ENCODE data around the gene CEP131. TPM values are rescaled to one million over a fixed set of nuclear protein-coding genes. Genes with fewer than 3 reads are reported as not detected.

The CEP131 gene
- total RNA-seq, 1 experiment from 2014 or later: 22.9 TPM

DNA sequence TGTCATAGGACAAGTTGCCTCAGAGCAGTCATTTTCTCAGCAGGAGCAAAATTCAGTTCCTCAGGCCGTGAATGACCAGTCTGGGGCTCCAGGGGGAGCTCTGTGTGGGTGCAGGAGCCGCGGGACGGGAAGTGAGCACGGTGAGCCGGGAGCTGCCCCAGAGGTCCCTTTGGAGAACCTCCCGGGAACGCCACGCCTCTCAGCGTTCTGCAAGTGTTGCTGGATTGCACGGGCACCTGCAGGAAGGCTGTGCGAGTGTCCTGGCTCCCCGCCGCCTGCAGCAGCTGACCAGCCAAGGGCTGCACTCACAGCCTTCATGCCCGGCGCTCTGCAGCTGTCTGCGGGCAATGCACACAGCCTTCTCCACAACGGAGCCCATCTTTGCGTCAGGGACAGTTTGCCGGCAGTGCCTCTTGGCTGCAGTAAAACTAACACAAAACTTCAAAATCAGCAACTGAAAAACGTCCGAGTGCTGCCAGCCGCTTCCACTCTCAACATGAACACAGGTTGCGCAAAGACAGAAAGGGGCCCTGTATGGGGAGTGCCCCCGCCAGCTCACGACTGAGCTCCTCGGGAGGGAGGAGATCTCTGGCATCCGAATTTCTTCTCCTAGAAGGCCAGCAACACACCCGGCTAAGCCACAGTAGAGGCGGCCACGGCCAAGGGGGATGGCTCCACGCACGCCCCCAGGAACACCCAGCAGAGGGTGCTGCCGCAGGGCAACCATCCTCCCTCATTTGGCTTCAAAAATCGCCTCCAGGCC is 32.4 kb upstream of the CEP131 start:
- Histone ChIP-seq H3K36me3 (peaks cover 75% of the 10 kb centered on the region), H3K27me3 (no peaks in the 10 kb centered on the region), H3K4me3 (no peak overlapping the region), H3K9me3 (no peaks in the 10 kb centered on the region)
- peak; percentile 35 for DNase-seq

DNA sequence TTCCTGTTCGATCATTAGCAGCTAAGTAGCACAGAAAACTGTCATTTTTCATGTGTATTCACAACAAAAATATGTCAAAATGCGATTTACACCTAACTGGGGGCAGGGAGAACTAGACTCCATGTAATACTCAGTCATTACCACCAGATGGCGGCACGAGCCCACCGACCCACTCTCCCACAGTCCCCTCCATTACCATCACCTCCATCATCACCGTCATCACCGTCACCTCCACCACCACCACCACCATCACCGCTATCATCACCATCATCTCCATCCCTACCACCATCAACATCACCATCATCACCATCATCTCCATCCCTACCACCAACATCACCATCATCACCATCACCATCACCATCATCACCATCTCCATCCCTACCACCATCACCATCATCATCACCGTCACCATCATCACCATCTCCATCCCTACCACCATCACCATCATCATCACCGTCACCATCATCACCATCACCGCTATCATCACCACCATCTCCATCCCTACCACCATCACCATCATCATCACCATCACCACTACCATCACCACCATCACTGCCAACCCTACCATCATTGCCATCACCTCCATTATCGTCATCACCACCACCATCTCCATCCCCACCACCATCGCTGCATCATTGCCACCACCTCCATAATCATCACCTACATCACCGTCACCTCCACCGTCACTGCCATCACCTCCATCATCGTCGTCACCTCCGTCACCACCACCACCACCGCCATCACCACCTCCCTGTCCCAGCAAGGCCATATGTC is 30.8 kb upstream of the CEP131 start:
- peaks cover 64% of the 10 kb centered on the region for H3K36me3 ChIP-seq
- no peaks in the 10 kb centered on the region for H3K27me3 ChIP-seq
- DNase-seq: no peak
- H3K9me3 ChIP-seq: no peaks in the 10 kb centered on the region
- no peak overlapping the region for H3K4me3 ChIP-seq

DNA sequence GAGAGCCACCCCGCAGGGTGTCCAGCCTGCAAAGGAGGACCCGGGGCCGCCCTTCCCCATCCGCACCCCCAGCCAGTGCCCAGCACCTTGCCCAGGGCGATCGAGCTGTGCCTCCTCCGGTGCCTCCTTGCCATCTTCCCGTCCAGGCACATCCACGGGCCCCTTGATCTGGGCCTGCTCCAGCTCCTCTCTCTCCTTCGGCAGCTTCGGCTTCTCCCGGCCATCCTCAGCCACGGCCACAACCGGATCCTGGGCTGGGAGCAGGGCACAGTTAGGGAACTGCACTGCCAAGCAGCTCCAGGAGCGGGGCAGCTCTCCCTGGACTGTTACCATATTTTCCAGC is 30.2 kb upstream of the CEP131 start:
- H3K27me3 ChIP-seq: no peaks in the 10 kb centered on the region
- H3K4me3 ChIP-seq: no peak overlapping the region
- DNase-seq: no peak
- H3K9me3 ChIP-seq: no peaks in the 10 kb centered on the region
- peaks cover 59% of the 10 kb centered on the region for H3K36me3 ChIP-seq

DNA sequence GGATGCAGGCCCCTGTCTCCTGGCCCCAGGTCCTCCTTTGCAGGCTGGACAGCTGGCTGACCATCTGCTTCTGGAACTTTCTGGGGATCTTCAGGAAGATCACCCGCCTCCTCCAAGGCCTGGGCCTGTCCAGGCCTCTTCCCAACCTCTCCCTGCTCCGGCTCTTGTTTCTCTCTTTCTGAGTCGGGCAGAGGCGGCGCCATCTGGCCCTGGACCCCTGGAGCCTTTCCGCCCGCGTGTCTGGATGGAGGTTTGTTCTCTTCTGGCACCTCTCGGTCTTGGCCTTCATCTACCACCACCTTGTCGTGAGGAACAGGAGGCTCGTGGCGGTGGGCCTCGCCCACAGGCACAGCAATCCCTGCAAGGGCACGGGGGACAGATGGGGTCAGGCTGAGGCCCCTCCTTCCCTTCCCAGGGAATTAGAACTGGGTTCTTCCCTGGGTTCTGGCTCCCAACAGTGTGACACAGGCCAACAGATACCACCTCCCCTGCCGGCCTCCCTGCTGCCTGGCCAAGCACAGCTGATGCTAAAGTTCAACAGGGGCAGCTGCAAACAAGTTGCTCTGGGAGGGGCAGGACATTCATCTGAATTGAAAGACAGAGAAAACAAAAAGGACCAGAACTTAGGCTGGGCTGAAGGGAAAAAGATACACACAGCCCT is 29.7 kb upstream of the CEP131 start:
- no peaks in the 10 kb centered on the region for H3K27me3 ChIP-seq
- H3K36me3 ChIP-seq: peaks cover 59% of the 10 kb centered on the region
- H3K4me3 ChIP-seq: no peak overlapping the region
- H3K9me3 ChIP-seq: no peaks in the 10 kb centered on the region
- DNase-seq: no peak

DNA sequence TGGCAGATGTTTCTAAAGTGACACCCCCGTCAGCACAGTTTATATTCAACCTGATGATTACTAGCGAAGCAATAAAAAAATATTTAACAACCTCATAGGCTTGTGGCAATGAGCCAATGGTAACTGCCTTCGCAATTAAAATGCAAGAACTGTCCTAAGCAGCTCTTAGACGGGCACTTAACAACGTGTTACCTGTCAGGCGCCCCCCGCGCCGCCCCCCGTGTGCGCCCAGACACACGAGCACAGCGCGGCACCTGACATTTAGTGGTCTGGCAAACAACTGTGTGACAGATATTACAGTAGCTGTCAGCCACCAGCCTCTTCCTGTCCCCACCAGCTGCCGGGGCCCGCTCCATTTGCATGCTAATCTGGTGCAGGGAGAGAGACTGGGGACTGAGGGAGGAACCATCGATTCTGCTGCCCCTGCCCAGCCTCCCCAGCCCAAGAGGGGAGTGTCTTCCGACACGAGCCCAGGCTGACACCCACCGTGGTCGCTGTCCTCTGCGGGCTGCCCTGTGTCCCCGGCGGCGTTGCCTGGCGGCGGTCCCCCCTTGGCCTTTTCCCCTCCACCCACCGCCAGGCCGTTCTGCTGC is 29.0 kb upstream of the CEP131 start:
- Histone ChIP-seq H3K27me3 (no peaks in the 10 kb centered on the region), H3K9me3 (no peaks in the 10 kb centered on the region), H3K4me3 (no peak overlapping the region), H3K36me3 (peaks cover 54% of the 10 kb centered on the region)
- DNase-seq: no peak

DNA sequence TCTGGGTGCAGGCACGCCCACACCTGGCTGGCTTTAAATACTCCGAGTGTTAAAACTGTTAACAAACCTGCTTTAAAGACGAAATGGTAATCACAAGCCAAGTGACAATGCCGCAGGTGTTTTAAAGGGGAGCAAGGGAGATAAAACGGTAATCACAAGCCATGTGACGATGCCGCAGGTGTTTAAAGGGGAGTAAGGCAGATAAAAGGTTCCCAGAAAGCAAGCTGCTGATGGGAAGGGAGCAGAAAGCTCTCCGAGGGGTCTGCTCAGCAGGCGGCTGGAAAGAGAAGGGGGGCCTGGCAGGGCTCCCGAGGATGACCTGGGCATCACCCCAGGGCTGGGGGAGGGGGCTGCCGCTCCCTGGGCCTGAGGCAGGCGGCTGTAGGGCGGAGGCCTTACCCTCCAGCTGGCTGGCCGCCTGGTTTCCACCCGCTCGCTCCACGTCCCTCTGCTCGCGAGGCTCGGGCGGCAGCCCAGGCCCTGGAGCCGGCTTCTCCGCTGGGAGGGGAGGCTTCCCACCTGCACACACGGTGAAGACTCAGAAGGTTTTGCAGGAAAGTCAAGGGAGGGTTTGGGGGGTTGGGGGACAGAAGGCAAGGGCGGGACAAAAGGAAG is 28.4 kb upstream of the CEP131 start:
- no peak for DNase-seq
- Histone ChIP-seq H3K9me3 (no peaks in the 10 kb centered on the region), H3K4me3 (no peak overlapping the region), H3K27me3 (no peaks in the 10 kb centered on the region), H3K36me3 (peaks cover 50% of the 10 kb centered on the region)

DNA sequence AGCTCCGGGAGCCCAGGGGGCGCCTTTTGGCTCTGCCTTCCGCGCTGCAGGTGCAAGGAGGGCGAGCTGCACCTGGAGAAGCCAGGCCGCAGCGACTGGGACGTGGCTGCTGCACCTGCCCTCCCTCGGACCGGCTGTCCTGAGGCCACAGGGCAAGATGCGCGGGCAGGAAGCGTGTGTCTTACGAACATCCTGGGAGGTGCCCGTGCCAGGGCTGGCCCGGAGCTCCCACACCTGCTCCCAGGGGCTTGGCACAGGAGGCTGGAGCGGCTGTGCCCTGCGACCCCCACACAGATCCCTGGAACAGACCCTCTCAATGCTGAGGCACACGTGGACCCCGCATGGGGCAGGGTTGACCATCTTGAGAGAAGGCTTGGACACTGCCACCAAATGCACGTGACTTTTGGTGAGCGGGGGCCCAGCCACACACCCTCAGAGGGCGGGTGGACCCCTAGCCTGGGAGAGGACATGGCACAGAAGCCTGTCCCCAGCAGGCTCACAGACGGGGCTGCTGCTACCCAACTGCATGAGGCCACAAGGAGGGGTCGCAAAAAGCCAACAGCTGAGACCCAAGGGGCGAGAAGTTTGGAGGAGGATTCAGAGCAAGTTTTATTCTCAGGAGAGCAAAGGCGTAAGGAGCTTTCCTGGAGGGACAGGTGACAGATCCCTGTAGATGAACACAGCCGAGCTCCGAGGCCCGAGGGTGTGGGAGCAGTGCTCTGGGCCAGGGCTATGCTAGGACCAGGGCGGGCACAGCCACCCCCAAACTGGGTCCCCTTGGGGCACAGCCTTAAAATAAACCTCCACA is 27.7 kb upstream of the CEP131 start:
- Histone ChIP-seq H3K9me3 (no peaks in the 10 kb centered on the region), H3K4me3 (no peak overlapping the region), H3K27me3 (no peaks in the 10 kb centered on the region), H3K36me3 (peaks cover 52% of the 10 kb centered on the region)
- no peak for DNase-seq

DNA sequence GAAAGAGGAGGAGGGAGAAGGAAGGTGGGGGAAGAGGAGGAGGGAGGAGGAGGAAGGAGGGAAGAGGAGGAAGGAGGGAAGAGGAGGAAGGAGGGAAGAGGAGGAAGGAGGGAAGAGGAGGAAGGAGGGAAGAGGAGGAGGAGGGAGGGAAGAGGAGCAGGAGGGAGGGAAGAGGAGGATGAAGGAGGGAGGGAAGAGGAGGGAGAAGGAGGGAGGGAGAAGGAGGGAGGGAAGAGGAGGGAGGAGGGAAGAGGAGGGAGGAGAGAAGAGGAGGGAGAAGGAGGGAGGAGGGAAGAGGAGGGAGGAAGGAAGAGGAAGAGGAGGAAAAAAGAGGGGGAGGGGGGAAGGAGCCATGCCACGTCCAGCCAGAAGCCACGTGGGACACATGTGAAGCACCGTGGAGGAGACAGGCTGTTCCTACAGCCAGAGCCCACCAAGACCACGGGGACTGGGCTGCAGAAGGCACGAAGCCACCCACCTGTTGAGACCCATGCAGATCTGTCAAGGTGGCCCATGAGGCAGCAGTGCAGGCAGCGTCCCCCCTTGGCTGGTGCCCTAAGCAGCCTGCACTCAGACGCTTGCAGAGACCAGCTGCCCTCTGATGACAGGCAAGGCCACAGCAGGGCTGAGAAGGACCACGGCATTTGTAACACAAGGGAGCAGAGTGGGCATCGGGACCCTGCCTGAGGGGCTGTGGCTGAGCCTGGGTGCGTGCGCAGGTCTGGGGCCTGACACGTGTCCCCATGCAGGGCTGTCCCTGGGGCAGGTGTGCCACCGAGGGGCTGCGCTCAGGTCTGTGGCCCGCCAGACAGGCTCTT is 26.7 kb upstream of the CEP131 start:
- H3K27me3 ChIP-seq: no peaks in the 10 kb centered on the region
- H3K4me3 ChIP-seq: no peak overlapping the region
- DNase-seq: no peak
- no peaks in the 10 kb centered on the region for H3K9me3 ChIP-seq
- H3K36me3 ChIP-seq: peaks cover 47% of the 10 kb centered on the region

DNA sequence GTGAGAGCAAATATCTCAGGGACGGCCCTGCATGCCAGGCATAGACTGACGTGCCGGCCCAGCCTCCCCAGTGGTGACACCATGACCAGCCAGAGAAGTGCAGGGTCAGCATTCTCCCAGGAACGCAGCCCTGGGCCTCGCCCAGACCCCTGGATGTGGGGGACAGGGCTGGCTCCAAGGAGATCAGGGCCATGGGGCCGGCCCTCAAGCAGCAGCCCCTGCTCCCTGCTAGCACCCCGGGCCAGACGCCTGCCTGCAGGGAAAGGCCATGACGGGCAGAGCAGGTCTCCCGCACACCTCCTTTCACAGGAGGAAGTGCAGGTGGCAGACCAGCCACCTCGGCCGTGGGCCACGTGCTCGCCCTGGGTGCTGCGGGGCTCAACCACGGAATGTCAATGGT is 25.9 kb upstream of the CEP131 start:
- Histone ChIP-seq H3K9me3 (no peaks in the 10 kb centered on the region), H3K36me3 (peaks cover 41% of the 10 kb centered on the region), H3K27me3 (no peaks in the 10 kb centered on the region), H3K4me3 (no peak overlapping the region)
- no peak for DNase-seq

DNA sequence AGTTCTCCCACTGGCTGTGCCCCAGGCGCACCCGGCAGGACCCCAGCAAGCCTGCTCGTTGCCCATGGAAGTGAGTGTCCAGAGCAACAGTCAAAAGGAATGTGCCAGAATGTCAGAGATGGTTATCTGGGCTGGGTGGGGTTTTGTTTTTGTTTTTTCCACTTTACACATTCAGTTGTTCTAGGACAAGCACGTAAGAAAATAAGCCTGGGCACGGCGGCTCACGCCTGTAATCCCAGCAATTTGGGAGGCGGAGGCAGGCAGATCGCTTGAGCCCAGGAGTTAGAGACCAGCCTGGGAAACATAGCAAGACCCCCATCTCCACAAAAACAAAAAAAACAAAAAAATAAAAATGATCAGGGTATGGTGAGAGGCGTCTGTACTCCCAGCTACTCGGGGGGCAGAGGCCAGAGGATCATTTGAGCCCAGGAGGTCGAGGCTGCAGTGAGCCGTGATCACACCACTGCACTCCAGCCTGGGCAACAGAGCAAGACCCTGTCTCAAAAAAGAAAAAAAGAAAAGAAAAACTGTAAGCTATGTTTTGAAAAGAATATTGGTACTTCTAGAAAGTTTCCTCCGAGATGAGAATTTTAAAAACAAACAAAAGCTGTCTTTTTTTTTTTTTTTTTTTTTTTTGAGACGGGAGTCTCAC is 24.7 kb upstream of the CEP131 start:
- no peaks in the 10 kb centered on the region for H3K27me3 ChIP-seq
- no peak for DNase-seq
- H3K36me3 ChIP-seq: peaks cover 42% of the 10 kb centered on the region

DNA sequence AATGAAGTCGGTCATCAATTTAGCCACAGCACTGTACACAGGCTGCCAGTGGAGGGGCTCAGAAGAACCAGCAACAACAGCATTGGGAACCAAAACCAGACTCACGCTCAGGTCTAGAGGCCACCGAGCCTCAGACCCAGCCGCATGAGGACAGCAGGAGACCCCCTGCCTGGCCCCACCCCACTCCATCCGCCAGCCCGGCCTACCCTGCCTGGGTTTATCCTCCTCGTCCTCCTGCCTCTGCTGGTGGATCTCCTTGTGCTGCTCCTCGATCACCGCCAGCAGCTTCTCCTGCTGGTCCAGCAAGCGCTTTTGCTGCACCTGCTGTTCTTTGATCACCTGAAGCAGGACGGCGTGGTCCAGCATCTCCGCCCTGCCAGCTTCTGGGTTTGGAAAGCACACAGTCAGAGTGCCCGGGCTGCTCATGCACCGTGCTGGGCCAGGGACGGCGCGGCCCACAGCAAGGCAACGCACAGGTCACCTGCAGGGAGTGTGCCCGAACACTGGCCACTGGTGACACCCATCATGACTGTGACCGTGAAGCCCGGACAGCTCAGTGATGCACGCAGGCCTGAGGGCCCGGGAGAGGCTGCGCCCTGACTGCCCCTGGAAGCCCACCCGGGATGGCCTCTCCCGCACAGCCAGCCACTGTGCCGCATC is 24.0 kb upstream of the CEP131 start:
- Histone ChIP-seq H3K36me3 (peaks cover 41% of the 10 kb centered on the region), H3K27me3 (no peaks in the 10 kb centered on the region), H3K4me3 (no peak overlapping the region), H3K9me3 (no peaks in the 10 kb centered on the region)
- DNase-seq: no peak

More for the DNA sequence above, 24.7 kb upstream of the CEP131 start:
- Histone ChIP-seq H3K9me3 (no peaks in the 10 kb centered on the region), H3K4me3 (no peak overlapping the region)

DNA sequence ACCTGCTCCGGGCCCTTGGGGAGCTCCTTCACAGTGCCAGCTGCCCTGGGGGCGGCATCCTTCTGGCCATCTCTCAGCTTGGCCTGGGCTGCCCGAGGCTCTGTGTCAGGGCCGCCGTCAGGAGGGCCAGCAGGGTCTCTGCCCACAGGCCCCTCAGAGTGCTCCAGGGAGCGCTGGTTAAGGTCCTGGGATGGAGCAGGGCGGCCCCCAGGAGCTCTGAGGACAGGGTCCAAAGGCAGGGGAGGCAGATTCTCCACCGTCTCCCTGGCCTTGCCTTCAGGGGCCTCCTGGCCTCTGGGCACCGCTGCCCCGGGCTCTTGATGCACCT is 23.5 kb upstream of the CEP131 start:
- H3K9me3 ChIP-seq: no peaks in the 10 kb centered on the region
- no peak overlapping the region for H3K4me3 ChIP-seq
- peaks cover 41% of the 10 kb centered on the region for H3K36me3 ChIP-seq
- DNase-seq: no peak
- no peaks in the 10 kb centered on the region for H3K27me3 ChIP-seq

DNA sequence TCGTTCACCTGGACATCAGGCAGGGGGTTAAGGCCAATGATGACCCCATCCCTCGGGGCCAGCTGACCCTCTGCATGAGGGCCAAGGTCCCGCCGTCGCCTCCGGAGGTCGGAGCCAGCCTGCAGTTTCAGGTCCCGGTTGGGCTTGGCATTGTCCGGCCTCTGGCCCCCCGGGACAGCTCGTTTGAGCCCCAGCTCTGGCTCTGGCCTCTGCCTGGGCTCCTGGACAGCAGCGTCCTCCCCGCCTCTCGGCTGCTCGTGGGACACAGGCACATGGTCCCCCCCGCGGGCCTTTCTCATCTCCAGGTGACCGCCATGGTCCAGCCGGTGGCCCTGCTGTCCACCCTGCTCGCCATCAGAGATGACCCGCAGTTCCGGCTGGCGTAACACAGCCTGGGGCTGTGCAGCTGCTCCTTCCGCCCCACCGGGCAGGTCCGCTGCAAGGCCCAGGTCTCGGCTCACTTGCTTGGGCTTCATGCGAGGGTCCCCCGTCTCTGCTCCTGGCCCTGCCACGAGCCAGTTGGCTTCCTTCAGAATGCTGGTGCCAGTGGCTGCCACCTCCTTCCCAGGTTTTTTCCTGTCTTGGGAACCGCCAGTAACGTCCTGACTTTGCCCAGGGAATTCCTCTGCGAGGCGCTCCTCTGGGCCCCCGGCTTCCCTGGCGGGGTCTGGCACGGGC is 23.0 kb upstream of the CEP131 start:
- no peak overlapping the region for H3K4me3 ChIP-seq
- H3K36me3 ChIP-seq: peaks cover 41% of the 10 kb centered on the region

DNA sequence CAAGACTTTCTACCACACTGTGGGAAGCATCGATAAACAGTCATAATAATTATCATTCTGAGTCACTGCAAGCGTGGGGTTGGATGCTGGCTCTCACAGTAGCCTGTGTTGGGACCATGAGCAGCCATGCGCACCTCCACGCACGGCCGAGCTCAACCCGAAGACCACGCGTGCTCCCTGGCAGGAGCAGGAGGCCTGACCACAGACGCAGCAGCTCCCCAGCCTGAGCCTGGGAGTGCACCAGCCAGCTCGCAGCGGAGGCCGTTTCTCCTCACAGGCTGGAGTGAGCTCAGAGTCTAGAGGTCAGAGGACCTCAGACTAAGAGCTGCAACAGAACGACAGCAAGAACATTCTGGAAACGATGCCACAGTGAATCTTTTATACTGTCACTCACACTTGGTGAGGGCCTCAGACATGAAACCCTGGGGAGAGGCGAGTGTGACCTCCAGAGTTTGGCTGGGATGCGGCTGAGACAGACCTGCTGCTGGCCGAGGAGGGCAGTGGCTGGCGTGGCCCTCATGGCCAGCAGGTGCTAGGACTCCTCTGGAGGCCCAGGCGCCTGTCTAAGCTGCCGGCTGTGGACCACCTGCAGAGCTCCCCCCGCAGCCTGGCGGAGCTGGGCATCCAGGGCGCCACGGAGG is 22.4 kb upstream of the CEP131 start:
- peaks cover 40% of the 10 kb centered on the region for H3K36me3 ChIP-seq
- H3K9me3 ChIP-seq: no peaks in the 10 kb centered on the region
- H3K27me3 ChIP-seq: no peaks in the 10 kb centered on the region
- peak; percentile 22 for DNase-seq
- H3K4me3 ChIP-seq: no peak overlapping the region

More for the DNA sequence above, 23.0 kb upstream of the CEP131 start:
- DNase-seq: no peak
- no peaks in the 10 kb centered on the region for H3K27me3 ChIP-seq
- H3K9me3 ChIP-seq: no peaks in the 10 kb centered on the region

All from MG63 (cell line).